K562 (cell line): ENCODE data around the gene C2CD4C. TPM values are rescaled to one million over a fixed set of nuclear protein-coding genes. Genes with fewer than 3 reads are reported as not detected.

Source experiments
- ATAC-seq: fragments of 200-7000 bp; cut with Tn5 transposase; 3 replicates; pipeline ENCODE4 v1.9.1; 2020; ENCODE audit warnings: moderate library complexity
- BruUV-seq: library from RNA; stranded (reverse); fragments of 400-500 nt; replicated peaks from 2 replicates; lab custom pipeline; 2021; lab: Mats Ljungman, UMichigan
- CTCF ChIA-PET: fragments of 300-600 bp; formaldehyde crosslinking; extraction: SDS; loops from one replicate; lab custom pipeline; 2021; ENCODE audit warnings: low intra/inter-chr PET ratio; lab: Yijun Ruan, JAX
- POLR2A ChIA-PET: fragments of 300-600, 350-650 bp; sonication (Branson Sonifier 250); formaldehyde crosslinking; extraction: SDS; loops from one replicate; lab custom pipeline; 2021; ENCODE audit warnings: antibody characterized with exemption, inconsistent platforms; lab: Yijun Ruan, JAX
- DNase-seq, 4 experiments: peaks; one replicate each; pipeline versions ENCODE4 v3.0.0 to v3.0.0-alpha.2; 2011 to 2018; ENCODE audit warnings: low spot score in 3 of 4, mixed read lengths in 3 of 4; ENCODE audit errors: extremely low read depth in 1 of 4
- FAIRE-seq: peaks from 2 replicates; lab custom pipeline; 2011; peaks lifted over from hg19 to GRCh38; lab: Jason Lieb, UNC
- H2AFZ ChIP-seq: 2 replicates; pipeline ENCODE4 v1.6.0; 2011; ENCODE audit warnings: low read depth, low read length, control low read depth, inconsistent platforms
- H3K27ac ChIP-seq: fragments of 200-600 bp; 3 replicates; pipeline ENCODE4 v1.8.0; 2011; ENCODE audit warnings: low read depth, mild to moderate bottlenecking, control low read depth, inconsistent platforms, low read length, moderate library complexity, mixed read lengths; ENCODE audit errors: extremely low read depth
- H3K27me3 ChIP-seq, 2 experiments: fragments of 300-600 bp in 1 of 2; 2 replicates in 1 of 2; 3 replicates in 1 of 2; pipeline versions ENCODE4 v1.6.0 to v1.8.0; 2011; ENCODE audit warnings: inconsistent platforms in 2 of 2, low read length in 2 of 2, mild to moderate bottlenecking in 1 of 2, mixed read lengths in 1 of 2, moderate library complexity in 1 of 2; ENCODE audit not compliant: control insufficient read depth in 2 of 2, insufficient read depth in 2 of 2
- H3K36me3 ChIP-seq: fragments of 300-600 bp; 3 replicates; pipeline ENCODE4 v1.8.0; 2011; ENCODE audit warnings: mild to moderate bottlenecking, low read length, inconsistent platforms; ENCODE audit not compliant: control insufficient read depth, insufficient read depth
- H3K4me1 ChIP-seq, 2 experiments: fragments of 200-600 bp in 1 of 2; replicated peaks in 1 of 2; 2 replicates in 1 of 2; 3 replicates in 1 of 2; pipeline versions ENCODE4 v1.5.1 to v1.8.0; 2011; ENCODE audit warnings: inconsistent platforms in 2 of 2, low read length in 2 of 2, mild to moderate bottlenecking in 1 of 2, mixed read lengths in 1 of 2, moderate library complexity in 1 of 2; ENCODE audit not compliant: control insufficient read depth in 2 of 2, insufficient read depth in 2 of 2
- H3K4me2 ChIP-seq: 2 replicates; pipeline ENCODE4 v1.6.1; 2011; ENCODE audit warnings: low read length, control low read depth, inconsistent platforms, mixed read lengths; ENCODE audit not compliant: insufficient read depth
- H3K4me3 ChIP-seq: fragments of 200-600 bp; sonication (generic), shearing (Covaris generic); 2 replicates; pipeline ENCODE4 v1.5.1; 2016; ENCODE audit warnings: control low read depth, inconsistent platforms
- H3K79me2 ChIP-seq: fragments of 200-600 bp; 3 replicates; pipeline ENCODE4 v1.8.0; 2011; ENCODE audit warnings: low read length, inconsistent platforms; ENCODE audit not compliant: control insufficient read depth, insufficient read depth
- H3K9ac ChIP-seq, 2 experiments: 2 replicates each; pipeline versions ENCODE4 v1.6.0 to v1.6.1; 2011; ENCODE audit warnings: low read depth in 2 of 2, low read length in 2 of 2, control low read depth in 1 of 2, inconsistent platforms in 1 of 2, mild to moderate bottlenecking in 1 of 2, mixed read lengths in 1 of 2; ENCODE audit not compliant: insufficient read depth in 1 of 2
- H3K9me1 ChIP-seq: one replicate; pipeline ENCODE4 v1.6.0; 2011; ENCODE audit warnings: inconsistent platforms, mild to moderate bottlenecking, low read length, moderate library complexity; ENCODE audit not compliant: control insufficient read depth, insufficient read depth
- H3K9me3 ChIP-seq: replicated peaks from 2 replicates; pipeline ENCODE4 v1.5.1; 2011; ENCODE audit warnings: low read depth, low read length, inconsistent platforms; ENCODE audit not compliant: control insufficient read depth, insufficient read depth
- H4K20me1 ChIP-seq: replicated peaks from 2 replicates; pipeline ENCODE4 v1.6.1; 2011; ENCODE audit warnings: low read length, inconsistent platforms, mixed read lengths; ENCODE audit not compliant: control insufficient read depth, insufficient read depth
- E2F6 ChIP-seq, 2 experiments: IDR thresholded peaks; 2 replicates each; pipeline ENCODE4 v1.6.1; 2011; ENCODE audit warnings: borderline replicate concordance in 1 of 2, control low read depth in 1 of 2, low read depth in 1 of 2, low read length in 1 of 2, mild to moderate bottlenecking in 1 of 2, mixed read lengths in 1 of 2, moderate library complexity in 1 of 2; ENCODE audit not compliant: insufficient read depth in 1 of 2, insufficient read length in 1 of 2, poor library complexity in 1 of 2, severe bottlenecking in 1 of 2; ENCODE audit errors: extremely low read depth in 1 of 2
- FOXP1 ChIP-seq: sonication (generic); formaldehyde crosslinking; IDR thresholded peaks from 2 replicates; pipeline ENCODE4 v1.8.0; 2022; ENCODE audit warnings: mild to moderate bottlenecking, missing genetic modification reagents
- HBP1 ChIP-seq: fragments of 450-650 bp; formaldehyde crosslinking; IDR thresholded peaks from 2 replicates; pipeline ENCODE4 v1.4.0; 2022; ENCODE audit warnings: missing genetic modification characterization
- HIVEP1 ChIP-seq: fragments of 250-450 bp; sonication (Bioruptor Pico); IDR thresholded peaks from 2 replicates; pipeline ENCODE4 v1.4.0; 2020; ENCODE audit warnings: mild to moderate bottlenecking
- MAZ ChIP-seq, 2 experiments: fragments of 450-650 bp in 1 of 2; sonication (generic) in 1 of 2; formaldehyde crosslinking; IDR thresholded peaks in 1 of 2; conservative IDR thresholded peaks in 1 of 2; 2 replicates each; pipeline versions ENCODE4 v1.4.0 to v1.5.0; 2020; ENCODE audit warnings: mild to moderate bottlenecking in 1 of 2, missing genetic modification reagents in 1 of 2
- PRMT5 ChIP-seq: sonication (generic); formaldehyde crosslinking; IDR thresholded peaks from 2 replicates; pipeline ENCODE4 v1.5.0; 2020; ENCODE audit warnings: missing genetic modification reagents
- SMAD3 ChIP-seq: fragments of 450-650 bp; formaldehyde crosslinking; conservative IDR thresholded peaks from 2 replicates; pipeline ENCODE4 v1.4.0; 2020; ENCODE audit warnings: mild to moderate bottlenecking
- SMARCE1 ChIP-seq: fragments of 450-650 bp; IDR thresholded peaks from 2 replicates; pipeline ENCODE4 v1.7.1; 2016; ENCODE audit warnings: mild to moderate bottlenecking
- TARDBP ChIP-seq: fragments of 450-650 bp; IDR thresholded peaks from 2 replicates; pipeline ENCODE4 v1.6.1; 2016
- ZNF12 ChIP-seq: sonication (generic); formaldehyde crosslinking; IDR thresholded peaks from 2 replicates; pipeline ENCODE4 v1.4.0; 2020; ENCODE audit warnings: mild to moderate bottlenecking, missing genetic modification reagents
- ZNF263 ChIP-seq: sonication (generic); formaldehyde crosslinking; IDR thresholded peaks from 2 replicates; pipeline ENCODE4 v1.8.0; 2022; ENCODE audit warnings: mild to moderate bottlenecking, missing genetic modification reagents, borderline replicate concordance
- ZNF398 ChIP-seq: fragments of 250-450 bp; sonication (Bioruptor Pico); IDR thresholded peaks from 2 replicates; pipeline ENCODE4 v1.8.0; 2021; ENCODE audit warnings: moderate library complexity, mild to moderate bottlenecking, inconsistent platforms
- WGBS: fragments of 100-300 bp; shearing (Covaris generic); methylation state at CpG from one replicate; pipeline ENCODE4 v1.1.6; 2016; ENCODE audit warnings: low coverage, mixed read lengths; ENCODE audit not compliant: insufficient coverage; ENCODE audit errors: missing lambda C conversion rate; 5-methylcytosine and 5-hydroxymethylcytosine counted together
- in situ Hi-C: fragments of 300-500 bp; cut with MboI; formaldehyde crosslinking; loops from 4 replicates; pipeline ENCODE4 v1.15.0; 2018; ENCODE audit warnings: inconsistent platforms, mixed read lengths
- intact Hi-C: fragments of 100-400 bp; cut with micrococcal nuclease; formaldehyde crosslinking; loops from 2 replicates; pipeline ENCODE4 v1.14.2; 2022
- polyA plus RNA-seq, 8 experiments: library from polyadenylated mRNA; depleted of rRNA in 4 of 8; stranded (reverse) in 5 of 8; unstranded in 3 of 8; fragments of >200 nt; fragmentation: Nextera tagmentation in 2 of 8; fragmentation: Illumina TruSeq in 1 of 8; extraction: Ambion mirVana in 2 of 8; extraction: Trizol in 1 of 8; gene quantifications; 2 replicates each; pipeline versions ENCODE4 v1.2.1 to v1.2.3, GENCODE V29; 2011 to 2014; ENCODE audit warnings: inconsistent platforms in 1 of 8, missing spikeins in 1 of 8
- total RNA-seq, 7 experiments: library from RNA; depleted of rRNA in 6 of 7; stranded (reverse); fragments of >200 nt in 6 of 7; fragmentation: Illumina TruSeq in 2 of 7; extraction: Trizol in 2 of 7; gene quantifications; 2 replicates each; pipeline versions ENCODE4 v1.2.1 to v1.2.3, GENCODE V29; 2011 to 2021; ENCODE audit warnings: low replicate concordance in 1 of 7

C2CD4C gene
- total and polyA plus RNA-seq, 9 of the 15 experiments (the other 6 are each of a cell fraction or from before 2014, with no cell fraction given), result 0.01 to 0.07 TPM; not detected in 7

GRCh38 chr19:447064-447426 lies 38.1 kb upstream of the C2CD4C start (continued):
- no peak for TF ChIP-seq HBP1 (CRISPR knock-in tag)

DNA sequence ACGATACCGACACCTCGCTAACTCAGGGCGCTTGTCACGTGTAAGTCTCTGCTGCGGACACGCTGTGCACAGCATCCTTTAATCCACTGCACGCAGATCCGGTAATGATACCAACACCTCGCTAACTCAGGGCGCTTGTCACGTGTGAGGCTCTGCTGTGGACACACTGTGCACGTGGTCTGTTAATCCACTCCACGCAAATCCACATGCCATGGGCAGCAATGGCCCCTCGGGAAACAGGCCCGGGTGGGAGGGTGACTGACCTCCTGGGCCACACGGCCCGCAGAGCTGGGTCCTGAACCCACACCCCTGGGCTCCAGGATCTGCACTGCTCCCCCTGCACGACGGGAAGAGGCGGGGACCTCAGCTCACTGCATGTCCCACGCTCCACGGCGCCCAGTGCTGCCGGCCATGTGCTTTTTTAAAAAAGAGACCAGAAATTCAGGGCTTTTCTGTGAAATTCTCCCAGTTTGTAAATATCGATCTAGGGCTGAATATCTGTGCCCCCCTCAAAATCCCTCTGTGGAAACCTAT lies 35.8 kb upstream of the C2CD4C start:
- Histone ChIP-seq H3K27me3 (peaks cover 19 to 58% of the 10 kb centered on the region in 2 experiments; a peak in 4 of 5 replicates), H3K27ac (no peak overlapping the region), H2AFZ (no peak overlapping the region), H3K4me2 (no peak overlapping the region), H3K79me2 (no peaks in the 10 kb centered on the region), H3K9me1 (peaks cover 2% of the 10 kb centered on the region), H3K4me1 (peaks cover 0 to 33% of the 10 kb centered on the region in 2 experiments; a peak in 2 of 5 replicates), H3K9me3 (no peaks in the 10 kb centered on the region), H4K20me1 (no peaks in the 10 kb centered on the region), H3K4me3 (no peak overlapping the region), H3K36me3 (no peaks in the 10 kb centered on the region), H3K9ac (no peak overlapping the region; a peak in 1 of 4 replicates)
- ChIA-PET CTCF (no interaction called here), POLR2A (interaction anchor here (0.7 to 1.3 kb wide), 2 partner anchors 8 to 13 kb away, joined by 3 to 4 read pairs; no protein-coding TSS in a partner anchor)
- BruUV-seq, result no TSS peak
- in situ Hi-C loops (no loop called here), intact Hi-C loops (no loop called here)
- WGBS, result 19% methylated on average over 26 of the region's 26 CpGs
- no peak for ATAC-seq
- TF ChIP-seq ZNF263 (CRISPR knock-in tag), result 0 out of 2 replicates have a peak, but pooled peaks have one; percentile 14
- TF ChIP-seq MAZ (CRISPR knock-in tag; conservative IDR thresholded peaks at IDR 0.05 in 1 of 2, IDR thresholded peaks at IDR 0.05 in 1 of 2), result no peak
- peak in 1 of 2 experiments; percentile 21 for TF ChIP-seq E2F6 (IDR thresholded peaks at IDR 0.05; ENCODE audit: borderline replicate concordance in 1 of 2, extremely low read depth in 1 of 2, insufficient read depth in 1 of 2, insufficient read length in 1 of 2, low read depth in 1 of 2, low read length in 1 of 2, poor library complexity in 1 of 2, severe bottlenecking in 1 of 2)
- no peak for TF ChIP-seq PRMT5 (CRISPR knock-in tag)
- no peak for TF ChIP-seq ZNF12 (CRISPR knock-in tag)
- TF ChIP-seq TARDBP, result no peak
- TF ChIP-seq SMAD3 (CRISPR knock-in tag), result no peak
- TF ChIP-seq ZNF398, result no peak
- TF ChIP-seq HIVEP1, result no peak
- TF ChIP-seq SMARCE1, result no peak
- no peak for TF ChIP-seq FOXP1 (CRISPR knock-in tag)
- FAIRE-seq, result no peak
- DNase-seq, result no peak
